ENCODE data around the gene CD3E.

The CD3E gene

GRCh38 chr11:118283037-118283636 lies 21.4 kb upstream of the CD3E start:
- Mint-ChIP-seq H3K9me3 (peaks cover 3% of the 10 kb centered on the region), H3K27ac (no peak overlapping the region), H3K36me3 (ENCODE audit: low read depth) (no peaks in the 10 kb centered on the region), H3K4me1 (no peaks in the 10 kb centered on the region), H3K27me3 (ENCODE audit: low read depth, poor library complexity) (peaks cover 46% of the 10 kb centered on the region), H3K4me3 (no peak overlapping the region)
- TF ChIP-seq CTCF (IDR thresholded peaks at IDR 0.05), result no peak
- DNase-seq, result no peak

- H3K27ac Mint-ChIP-seq, result no peak overlapping the region
- H3K9me3 Mint-ChIP-seq, result peaks cover 3% of the 10 kb centered on the region
- H3K27me3 Mint-ChIP-seq (ENCODE audit: low read depth, poor library complexity), result peaks cover 45% of the 10 kb centered on the region
- no peak for TF ChIP-seq CTCF (IDR thresholded peaks at IDR 0.05)
- H3K36me3 Mint-ChIP-seq (ENCODE audit: low read depth), result no peaks in the 10 kb centered on the region
- no peaks in the 10 kb centered on the region for H3K4me1 Mint-ChIP-seq
- H3K4me3 Mint-ChIP-seq, result no peak overlapping the region
- no peak for DNase-seq
These were observed 20.7 kb upstream of the CD3E start for GRCh38 chr11:118283756-118284350.

GRCh38 chr11:118286545-118286944 lies 18.0 kb upstream of the CD3E start:
- TF ChIP-seq CTCF (IDR thresholded peaks at IDR 0.05), result no peak
- peaks cover 69% of the 10 kb centered on the region for H3K27me3 Mint-ChIP-seq (ENCODE audit: low read depth, poor library complexity)
- no peaks in the 10 kb centered on the region for H3K36me3 Mint-ChIP-seq (ENCODE audit: low read depth)
- no peaks in the 10 kb centered on the region for H3K4me1 Mint-ChIP-seq
- H3K4me3 Mint-ChIP-seq, result no peak overlapping the region
- H3K27ac Mint-ChIP-seq, result no peak overlapping the region
- peaks cover 10% of the 10 kb centered on the region for H3K9me3 Mint-ChIP-seq
- no peak for DNase-seq

GRCh38 chr11:118287006-118287405 lies 17.5 kb upstream of the CD3E start:
- Mint-ChIP-seq H3K36me3 (ENCODE audit: low read depth) (no peaks in the 10 kb centered on the region), H3K4me3 (no peak overlapping the region), H3K4me1 (no peaks in the 10 kb centered on the region), H3K9me3 (peaks cover 10% of the 10 kb centered on the region), H3K27ac (no peak overlapping the region), H3K27me3 (ENCODE audit: low read depth, poor library complexity) (peaks cover 69% of the 10 kb centered on the region)
- DNase-seq, result no peak
- TF ChIP-seq CTCF (IDR thresholded peaks at IDR 0.05), result no peak

GRCh38 chr11:118289401-118289800 lies 15.1 kb upstream of the CD3E start:
- H3K27me3 Mint-ChIP-seq (ENCODE audit: low read depth, poor library complexity), result peaks cover 70% of the 10 kb centered on the region
- H3K36me3 Mint-ChIP-seq (ENCODE audit: low read depth), result no peaks in the 10 kb centered on the region
- no peak overlapping the region for H3K4me3 Mint-ChIP-seq
- peaks cover 10% of the 10 kb centered on the region for H3K9me3 Mint-ChIP-seq
- no peak for TF ChIP-seq CTCF (IDR thresholded peaks at IDR 0.05)
- DNase-seq, result no peak
- no peak overlapping the region for H3K27ac Mint-ChIP-seq
- H3K4me1 Mint-ChIP-seq, result no peaks in the 10 kb centered on the region

- H3K36me3 Mint-ChIP-seq (ENCODE audit: low read depth), result no peaks in the 10 kb centered on the region
- TF ChIP-seq CTCF (IDR thresholded peaks at IDR 0.05), result no peak
- no peak for DNase-seq
These were observed 13.6 kb upstream of the CD3E start for GRCh38 chr11:118290923-118291322.

More at GRCh38 chr11:118290923-118291322, 13.6 kb upstream of the CD3E start:
- no peak overlapping the region for H3K27ac Mint-ChIP-seq
- no peak overlapping the region for H3K4me3 Mint-ChIP-seq
- H3K27me3 Mint-ChIP-seq (ENCODE audit: low read depth, poor library complexity), result peaks cover 74% of the 10 kb centered on the region
- H3K9me3 Mint-ChIP-seq, result peaks cover 8% of the 10 kb centered on the region
- H3K4me1 Mint-ChIP-seq, result no peaks in the 10 kb centered on the region
